SH-SY5Y (cell line): Measurements from ENCODE around the gene RAB40C.

Source experiments
- GATA2 ChIP-seq: IDR thresholded peaks from 2 replicates; pipeline ENCODE4 v1.6.1; 2011; ENCODE audit warnings: mild to moderate bottlenecking, low read depth, low read length
- GATA3 ChIP-seq: IDR thresholded peaks from 2 replicates; pipeline ENCODE4 v1.6.1; 2011; ENCODE audit warnings: low read depth, mild to moderate bottlenecking, low read length, moderate library complexity

DNA sequence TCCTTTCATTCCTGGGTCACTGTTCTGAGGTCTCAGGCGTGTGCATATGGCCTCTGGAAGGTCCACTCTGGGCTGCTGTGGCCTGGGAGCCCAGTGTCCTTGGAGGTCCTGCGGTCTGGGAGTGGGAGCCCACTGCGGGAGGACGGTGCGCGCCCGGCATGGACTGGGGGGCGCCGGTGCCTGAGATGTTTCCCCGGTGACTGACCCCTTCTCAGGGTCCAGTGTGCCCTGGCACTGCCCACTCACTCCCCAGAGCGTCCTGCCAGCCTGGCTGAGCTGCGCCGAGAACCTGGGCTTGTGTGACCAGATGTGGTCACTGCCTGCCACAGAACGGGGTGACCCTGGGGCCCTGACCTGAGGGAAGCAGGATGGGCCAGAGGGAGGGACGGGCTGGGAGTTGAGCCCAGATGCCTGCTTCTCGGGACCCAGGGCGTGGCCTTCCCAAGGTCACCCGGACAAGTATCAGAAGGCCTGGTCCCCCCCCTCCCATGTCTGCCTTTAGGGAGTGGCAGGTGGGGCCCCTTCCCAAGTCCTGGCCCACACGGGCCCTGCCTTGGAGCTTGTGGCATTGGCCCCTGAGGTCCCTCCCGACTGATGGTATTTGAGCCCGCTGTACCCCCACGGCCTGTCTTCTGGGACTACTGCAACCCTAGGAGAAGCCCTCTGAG, 84.5 kb downstream of the RAB40C start:
- TF ChIP-seq GATA3 (no peak), GATA2 (no peak)
